Astrocyte (in vitro differentiated cells and primary cell): ENCODE measurements around the gene ZNF20. TPM values are rescaled to one million over a fixed set of nuclear protein-coding genes. Genes with fewer than 3 reads are reported as not detected.

ENCODE experiments used
- DNase-seq: peaks from one replicate; pipeline ENCODE4 v3.0.0-alpha.2; 2010; ENCODE audit warnings: low read depth
- FAIRE-seq: peaks from 2 replicates; lab custom pipeline; 2011; peaks lifted over from hg19 to GRCh38; lab: Jason Lieb, UNC
- H2AFZ ChIP-seq: 2 replicates; pipeline ENCODE4 v1.6.0; 2012; ENCODE audit warnings: low read depth, low read length, inconsistent platforms
- H3K27ac ChIP-seq: 2 replicates; pipeline ENCODE4 v1.5.1; 2011; ENCODE audit warnings: low read depth, low read length, inconsistent platforms
- H3K27me3 ChIP-seq: 2 replicates; pipeline ENCODE4 v1.6.0; 2011; ENCODE audit warnings: low read length, inconsistent platforms; ENCODE audit not compliant: insufficient read depth
- H3K36me3 ChIP-seq: 2 replicates; pipeline ENCODE4 v1.5.1; 2011; ENCODE audit warnings: low read length, inconsistent platforms; ENCODE audit not compliant: insufficient read depth
- H3K4me1 ChIP-seq: 2 replicates; pipeline ENCODE4 v1.5.1; 2011; ENCODE audit warnings: low read length, inconsistent platforms; ENCODE audit not compliant: insufficient read depth
- H3K4me2 ChIP-seq: 2 replicates; pipeline ENCODE4 v1.6.0; 2012; ENCODE audit warnings: low read length, inconsistent platforms
- H3K4me3 ChIP-seq: 2 replicates; pipeline ENCODE4 v1.5.1; 2011; ENCODE audit warnings: low read depth, mild to moderate bottlenecking, low read length, inconsistent platforms; ENCODE audit not compliant: insufficient read depth
- H3K79me2 ChIP-seq: 2 replicates; pipeline ENCODE4 v1.6.0; 2012; ENCODE audit warnings: mild to moderate bottlenecking, low read length, inconsistent platforms; ENCODE audit not compliant: insufficient read depth
- H3K9ac ChIP-seq: 2 replicates; pipeline ENCODE4 v1.6.0; 2012; ENCODE audit warnings: mild to moderate bottlenecking, low read length, inconsistent platforms
- H3K9me3 ChIP-seq: 2 replicates; pipeline ENCODE4 v1.5.1; 2012; ENCODE audit warnings: low read depth, mild to moderate bottlenecking, low read length, inconsistent platforms; ENCODE audit not compliant: insufficient read depth
- H4K20me1 ChIP-seq: 2 replicates; pipeline ENCODE4 v1.6.0; 2012; ENCODE audit warnings: low read length, inconsistent platforms; ENCODE audit not compliant: insufficient read depth
- H3K27ac Mint-ChIP-seq: one replicate; pipeline ENCODE4 v1.8.0; 2021; ENCODE audit warnings: mild to moderate bottlenecking, mixed read lengths; ENCODE audit not compliant: unreplicated experiment
- H3K27me3 Mint-ChIP-seq: one replicate; pipeline ENCODE4 v1.8.0; 2021; ENCODE audit warnings: low read depth, mixed read lengths; ENCODE audit not compliant: unreplicated experiment
- H3K36me3 Mint-ChIP-seq: one replicate; pipeline ENCODE4 v1.8.0; 2021; ENCODE audit warnings: low read depth, mixed read lengths; ENCODE audit not compliant: unreplicated experiment
- H3K4me1 Mint-ChIP-seq: one replicate; pipeline ENCODE4 v1.8.0; 2021; ENCODE audit warnings: low read depth, mixed read lengths; ENCODE audit not compliant: unreplicated experiment
- H3K4me3 Mint-ChIP-seq: one replicate; pipeline ENCODE4 v1.8.0; 2021; ENCODE audit warnings: mild to moderate bottlenecking, moderate library complexity, mixed read lengths; ENCODE audit not compliant: unreplicated experiment
- H3K9me3 Mint-ChIP-seq: one replicate; pipeline ENCODE4 v1.8.0; 2021; ENCODE audit warnings: mild to moderate bottlenecking, mixed read lengths; ENCODE audit not compliant: unreplicated experiment
- CTCF ChIP-seq: IDR thresholded peaks from 2 replicates; pipeline ENCODE4 v1.5.1; 2011; ENCODE audit warnings: low read depth, mild to moderate bottlenecking, inconsistent platforms, low read length, moderate library complexity; ENCODE audit not compliant: insufficient read depth
- EZH2 ChIP-seq: IDR thresholded peaks from 2 replicates; pipeline ENCODE4 v1.6.1; 2012; ENCODE audit warnings: mild to moderate bottlenecking, low read length, inconsistent platforms; ENCODE audit not compliant: insufficient read depth
- total RNA-seq: library from RNA; stranded (reverse); gene quantifications from 2 replicates; pipeline ENCODE4 v1.2.1, GENCODE V29; 2021

The ZNF20 gene
- total RNA-seq, 1 donor from 2014 or later, result 8.2 TPM

GRCh38 chr19:12137221-12137940 lies 2.8 kb downstream of the ZNF20 start:
- no peak for TF ChIP-seq EZH2
- no peak for TF ChIP-seq CTCF
- Mint-ChIP-seq H3K4me1 (peaks cover 13% of the 10 kb centered on the region), H3K27me3 (no peaks in the 10 kb centered on the region), H3K27ac (peak overlapping the region; percentile 34), H3K36me3 (peaks cover 54% of the 10 kb centered on the region), H3K9me3 (peaks cover 34% of the 10 kb centered on the region), H3K4me3 (peak overlapping the region; percentile 65)
- H3K4me1 ChIP-seq, result peaks cover 4% of the 10 kb centered on the region
- H3K27me3 ChIP-seq, result no peaks in the 10 kb centered on the region
- DNase-seq, result no peak
- H4K20me1 ChIP-seq, result no peaks in the 10 kb centered on the region
- no peak for FAIRE-seq
- H3K36me3 ChIP-seq, result peaks cover 27% of the 10 kb centered on the region
- H2AFZ ChIP-seq, result no peak overlapping the region
- peaks cover 24% of the 10 kb centered on the region for H3K9me3 ChIP-seq
- H3K79me2 ChIP-seq, result peaks cover 28% of the 10 kb centered on the region
- no peak overlapping the region for H3K27ac ChIP-seq
- H3K9ac ChIP-seq, result no peak overlapping the region
- no peak overlapping the region for H3K4me2 ChIP-seq
- H3K4me3 ChIP-seq, result no peak overlapping the region

- H3K36me3 Mint-ChIP-seq, result peaks cover 70% of the 10 kb centered on the region
- H3K9me3 Mint-ChIP-seq, result peaks cover 63% of the 10 kb centered on the region
- peaks cover 13% of the 10 kb centered on the region for H3K79me2 ChIP-seq
- no peak overlapping the region for H3K9ac ChIP-seq
- H4K20me1 ChIP-seq, result no peaks in the 10 kb centered on the region
- H3K4me3 Mint-ChIP-seq, result no peak overlapping the region
- H3K4me1 Mint-ChIP-seq, result peaks cover 3% of the 10 kb centered on the region
- no peak overlapping the region for H3K27ac ChIP-seq
- no peaks in the 10 kb centered on the region for H3K27me3 Mint-ChIP-seq
- no peaks in the 10 kb centered on the region for H3K27me3 ChIP-seq
- H3K4me3 ChIP-seq, result no peak overlapping the region
- FAIRE-seq (no peak), DNase-seq (no peak)
- TF ChIP-seq EZH2 (no peak), CTCF (no peak)
- H3K4me1 ChIP-seq, result no peaks in the 10 kb centered on the region
- H3K9me3 ChIP-seq, result peaks cover 33% of the 10 kb centered on the region
- no peak overlapping the region for H3K4me2 ChIP-seq
- no peak overlapping the region for H3K27ac Mint-ChIP-seq
- H2AFZ ChIP-seq, result no peak overlapping the region
- peaks cover 27% of the 10 kb centered on the region for H3K36me3 ChIP-seq
Measured at GRCh38 chr19:12133069-12133468, 7.1 kb downstream of the ZNF20 start.

- H3K9me3 ChIP-seq, result peaks cover 10% of the 10 kb centered on the region
Measured at GRCh38 chr19:12126707-12127106, 13.4 kb downstream of the ZNF20 start.

More at GRCh38 chr19:12126707-12127106, 13.4 kb downstream of the ZNF20 start:
- FAIRE-seq, result no peak
- no peaks in the 10 kb centered on the region for H3K4me1 ChIP-seq
- Mint-ChIP-seq H3K27me3 (no peaks in the 10 kb centered on the region), H3K4me1 (no peaks in the 10 kb centered on the region), H3K4me3 (no peak overlapping the region), H3K9me3 (peaks cover 32% of the 10 kb centered on the region), H3K36me3 (peaks cover 21% of the 10 kb centered on the region), H3K27ac (no peak overlapping the region)
- H3K4me2 ChIP-seq, result no peak overlapping the region
- H3K4me3 ChIP-seq, result no peak overlapping the region
- TF ChIP-seq EZH2 (no peak), CTCF (peak; percentile 12)
- DNase-seq, result no peak
- no peaks in the 10 kb centered on the region for H3K36me3 ChIP-seq
- H4K20me1 ChIP-seq, result no peaks in the 10 kb centered on the region
- H3K27ac ChIP-seq, result no peak overlapping the region
- no peaks in the 10 kb centered on the region for H3K79me2 ChIP-seq
- H3K9ac ChIP-seq, result no peak overlapping the region
- no peak overlapping the region for H2AFZ ChIP-seq
- H3K27me3 ChIP-seq, result no peaks in the 10 kb centered on the region
